HG03469 (cell line): ENCODE measurements around the gene CAMK2B.

Experiments
- ATAC-seq: cut with Tn5 transposase; IDR thresholded peaks from one replicate; pipeline ENCODE4 v1.9.1; 2021; ENCODE audit warnings: mild to moderate bottlenecking, moderate library complexity, moderate number of reproducible peaks; ENCODE audit not compliant: unreplicated experiment

The CAMK2B gene

GRCh38 chr7:44196450-44196872 lies 128.9 kb downstream of the CAMK2B start:
- no peak for ATAC-seq

- no peak for ATAC-seq
Measured at GRCh38 chr7:44195889-44196288, 129.5 kb downstream of the CAMK2B start.

GRCh38 chr7:44194562-44195145 lies 130.7 kb downstream of the CAMK2B start:
- no peak for ATAC-seq

- ATAC-seq, result no peak
Measured at GRCh38 chr7:44194069-44194468, 131.3 kb downstream of the CAMK2B start.

GRCh38 chr7:44193011-44193802 lies 132.2 kb downstream of the CAMK2B start:
- ATAC-seq, result no peak

DNA sequence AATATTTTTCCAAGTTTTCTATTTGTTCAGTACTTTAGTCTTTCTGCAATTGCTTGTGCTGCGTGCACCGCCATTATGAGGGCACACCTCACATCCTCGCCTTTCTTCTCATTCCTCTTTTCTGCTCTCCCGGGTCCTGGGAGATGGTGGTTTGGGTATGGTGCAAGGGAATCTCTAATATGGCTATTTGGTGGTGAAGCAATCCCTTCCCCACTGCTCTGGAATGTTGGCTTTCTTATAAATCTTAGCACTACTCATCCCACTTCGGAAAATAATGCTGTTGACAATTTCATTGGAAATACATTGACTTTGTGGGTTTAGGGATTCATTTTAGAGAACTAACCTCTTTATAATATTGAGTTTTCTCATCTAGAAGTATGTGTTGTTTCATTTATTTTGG lies 134.2 kb downstream of the CAMK2B start:
- no peak for ATAC-seq

DNA sequence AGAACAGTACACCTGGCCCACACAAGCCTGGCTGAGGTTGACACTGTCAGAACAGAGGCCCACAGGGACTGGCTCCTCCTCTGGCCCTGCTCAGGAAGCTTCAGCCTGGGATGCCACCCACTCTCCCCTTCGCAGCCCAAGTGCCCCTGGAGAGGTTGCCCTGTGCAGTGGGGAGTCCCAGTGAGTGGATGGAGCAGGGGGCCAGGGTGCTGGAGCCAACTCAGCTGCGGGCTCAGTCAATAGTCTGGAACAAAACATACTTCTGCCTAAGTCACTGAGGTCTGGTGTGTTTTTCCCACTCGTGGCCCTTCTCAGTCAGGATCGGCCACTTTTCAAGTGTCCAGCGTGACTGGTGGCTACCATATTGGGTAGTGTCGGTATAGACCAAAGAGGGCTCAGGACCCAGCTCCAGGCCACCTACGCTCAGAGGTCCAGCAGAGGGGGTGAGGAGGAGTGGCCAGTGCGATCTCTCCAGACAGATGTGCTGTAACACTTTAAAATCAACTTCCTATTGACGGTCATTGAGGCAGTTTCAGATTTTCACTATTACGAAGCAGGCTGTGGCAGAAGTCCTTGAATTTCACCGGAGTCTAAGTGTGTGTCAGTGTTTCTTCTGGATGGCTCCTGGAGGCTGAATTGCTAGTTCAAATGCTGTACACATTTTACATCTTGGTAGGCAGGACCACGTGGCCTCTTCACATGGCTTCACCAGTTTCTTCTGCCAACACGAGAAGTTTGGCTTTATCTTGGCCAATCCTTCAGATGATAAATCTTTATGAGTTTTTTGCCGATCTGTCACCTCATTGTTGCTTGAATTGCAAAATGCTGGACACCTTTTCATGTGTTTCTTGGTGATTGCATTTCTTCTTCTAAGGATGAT lies 135.2 kb downstream of the CAMK2B start:
- ATAC-seq, result no peak

- no peak for ATAC-seq
Measured at GRCh38 chr7:44189286-44189992, 136.0 kb downstream of the CAMK2B start, which contains the start of gene GCK. Gene GCK, minus strand, starts transcription at chr7:44189439. Its CDS starts 486 bp downstream, at chr7:44188953.

- ATAC-seq, result no peak
Measured at GRCh38 chr7:44188480-44189225, 136.7 kb downstream of the CAMK2B start.

- ATAC-seq, result no peak
Measured at GRCh38 chr7:44187636-44188416, 137.6 kb downstream of the CAMK2B start.

DNA sequence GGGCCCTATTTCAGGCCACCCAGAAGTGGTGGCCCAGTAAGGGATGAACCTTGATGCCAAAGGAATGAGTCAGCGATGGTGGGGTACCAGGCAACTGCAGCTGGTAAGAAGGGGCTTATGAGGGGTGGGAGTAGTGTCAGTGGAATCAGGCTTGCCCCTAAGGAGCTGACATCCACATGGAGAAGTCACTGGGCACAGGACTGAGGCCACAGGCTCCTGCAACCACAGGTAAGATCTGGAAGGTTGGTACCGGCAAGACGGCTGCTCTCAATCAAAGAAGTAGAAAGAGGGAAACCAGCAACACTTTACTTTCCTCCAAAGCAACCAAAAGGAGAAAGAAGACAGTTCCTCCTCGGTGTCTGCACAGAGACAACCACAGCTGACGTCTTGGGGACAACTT lies 138.7 kb downstream of the CAMK2B start:
- no peak for ATAC-seq

GRCh38 chr7:44185729-44186128 lies 139.7 kb downstream of the CAMK2B start:
- ATAC-seq, result no peak

GRCh38 chr7:44184873-44185446 lies 140.4 kb downstream of the CAMK2B start:
- ATAC-seq, result no peak

DNA sequence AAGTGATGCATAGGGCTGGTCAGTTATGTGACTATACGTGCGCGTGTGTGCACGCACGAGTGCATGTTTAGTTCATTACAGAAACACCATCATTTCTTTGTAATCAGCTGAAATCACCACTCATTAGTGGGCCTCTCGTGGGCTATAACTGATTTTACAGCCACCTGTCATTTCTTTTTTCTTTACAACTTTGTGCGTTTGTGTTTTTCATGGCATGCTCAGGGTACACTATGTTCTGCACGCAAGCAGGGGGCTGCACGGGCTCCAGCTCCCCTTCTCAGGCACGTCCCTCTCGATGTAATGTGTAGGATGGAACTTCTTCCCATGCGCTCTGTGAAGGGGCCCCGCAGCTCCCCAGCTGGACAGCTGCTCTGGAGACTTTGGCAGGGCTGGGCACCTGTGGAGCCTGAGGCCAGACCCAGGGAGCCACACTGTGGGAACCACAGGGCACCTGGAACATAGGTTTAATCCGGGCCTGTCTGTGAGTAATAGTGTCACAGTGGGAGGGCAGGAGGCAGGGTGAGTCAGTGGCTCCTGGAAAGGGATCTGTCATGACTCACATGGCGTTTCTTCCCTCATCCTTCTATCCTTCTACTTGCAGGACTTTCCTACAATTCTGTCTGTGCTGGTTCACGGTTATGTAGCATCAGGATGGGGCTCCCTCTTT lies 141.1 kb downstream of the CAMK2B start:
- no peak for ATAC-seq

DNA sequence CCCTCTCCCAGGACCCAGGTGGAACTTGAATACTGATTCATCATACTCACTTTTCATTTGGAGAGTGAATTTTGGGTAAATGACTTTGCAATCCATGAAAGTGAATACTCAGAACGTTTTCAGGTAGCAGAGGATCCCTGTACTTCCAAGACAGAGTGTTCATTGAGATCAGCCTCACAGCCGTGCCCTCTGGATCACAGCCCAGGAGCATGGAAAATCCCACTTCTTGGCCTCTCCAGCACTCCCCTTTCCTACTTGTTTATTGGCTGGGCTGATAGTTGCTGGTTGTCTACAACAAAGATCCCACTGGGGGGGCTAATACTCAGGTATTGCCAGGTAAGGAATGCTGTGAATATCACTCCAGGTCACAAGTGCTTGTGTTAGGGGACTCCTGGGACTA lies 142.0 kb downstream of the CAMK2B start:
- no peak for ATAC-seq

DNA sequence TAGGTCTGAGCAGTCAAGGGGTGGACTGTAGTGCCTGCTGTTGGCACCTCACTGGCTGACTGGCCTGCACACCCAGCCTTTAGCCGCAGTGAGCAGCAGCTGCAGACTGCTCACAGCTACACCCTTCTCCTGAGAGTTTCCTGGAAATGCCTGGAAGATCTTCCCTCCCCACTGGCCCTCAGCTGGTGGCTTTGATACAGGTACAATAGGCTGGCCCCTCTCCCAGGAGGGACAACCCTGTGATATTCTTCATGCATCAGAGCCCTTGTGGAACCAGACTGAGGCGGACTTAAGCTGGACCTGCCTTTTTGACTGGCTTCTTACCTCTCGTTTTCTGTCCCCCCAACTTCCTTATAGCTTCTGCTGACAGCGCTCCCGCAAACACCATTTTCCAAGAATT lies 142.6 kb downstream of the CAMK2B start:
- no peak for ATAC-seq

GRCh38 chr7:44180631-44181030 lies 144.8 kb downstream of the CAMK2B start:
- no peak for ATAC-seq

DNA sequence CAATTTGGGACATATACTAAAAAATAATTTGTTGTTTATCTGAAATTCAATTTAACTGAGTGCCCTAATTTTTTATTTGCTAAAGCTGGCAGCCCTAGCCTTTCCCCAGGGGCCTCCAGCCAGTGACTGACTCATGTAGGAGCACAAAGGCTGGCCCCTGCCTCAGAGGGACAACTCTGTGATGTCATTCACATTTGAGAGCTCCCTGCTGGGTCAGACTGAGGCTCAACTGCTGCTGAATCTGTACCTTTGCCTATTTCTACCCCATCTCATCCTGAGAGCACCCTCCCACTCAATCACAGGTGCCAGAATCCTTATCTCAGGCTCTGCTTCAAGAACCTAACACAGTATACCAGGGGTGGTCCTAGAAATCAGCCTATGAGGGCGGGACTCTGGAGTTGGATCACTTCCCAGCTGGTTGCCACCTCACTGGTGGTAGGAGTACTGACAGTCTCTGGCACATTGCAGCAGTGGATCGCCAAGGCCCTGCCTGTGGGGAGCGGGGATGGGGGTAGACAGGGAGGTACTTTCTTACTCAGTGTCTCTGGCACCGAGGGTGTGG lies 147.7 kb downstream of the CAMK2B start:
- no peak for ATAC-seq
